ENCODE results near the gene PCDHB16. TPM values are rescaled to one million over a fixed set of nuclear protein-coding genes. Genes with fewer than 3 reads are reported as not detected.
A peak's percentile ranks its signal among the peaks of the same experiment; 100 is the strongest.
"Not testable (repeated sequence)": the region's sequence is repeated elsewhere in the genome, so short reads cannot be mapped to it uniquely, and the experiment has no call there.

The PCDHB16 gene
- total RNA-seq, 1 experiment from 2014 or later: 0.04 TPM

GRCh38 chr5:141210849-141211248, 28.7 kb downstream of the PCDHB16 start:
- H3K4me1 ChIP-seq (ENCODE audit: low read length); H3K36me3 ChIP-seq (ENCODE audit: insufficient read depth, low read length); H3K9me2 ChIP-seq (replicated peaks; ENCODE audit: insufficient read depth, low read length); DNase-seq; H3K4me3 ChIP-seq (ENCODE audit: low read length); H3K27me3 ChIP-seq (ENCODE audit: low read length); H3K9me3 ChIP-seq (ENCODE audit: low read length); H3K4me2 ChIP-seq (ENCODE audit: low read depth, low read length, poor library complexity, severe bottlenecking); H3K79me2 ChIP-seq (ENCODE audit: low read length); H3K9ac ChIP-seq (ENCODE audit: low read length); H3K27ac ChIP-seq (ENCODE audit: low read length); H4K20me1 ChIP-seq (ENCODE audit: insufficient read depth, low read depth, low read length); H2AFZ ChIP-seq (ENCODE audit: low read length): not testable (repeated sequence)

GRCh38 chr5:141213656-141214339, 31.6 kb downstream of the PCDHB16 start, which contains the start of gene PCDHB13:
TSS of gene PCDHB13 (plus strand) at chr5:141213919. CDS start at chr5:141214124, 205 bp downstream.
- H2AFZ ChIP-seq (ENCODE audit: low read length); H3K4me1 ChIP-seq (ENCODE audit: low read length); H3K9me2 ChIP-seq (replicated peaks; ENCODE audit: insufficient read depth, low read length); H3K4me2 ChIP-seq (ENCODE audit: low read depth, low read length, poor library complexity, severe bottlenecking); H4K20me1 ChIP-seq (ENCODE audit: insufficient read depth, low read depth, low read length); H3K27me3 ChIP-seq (ENCODE audit: low read length); H3K36me3 ChIP-seq (ENCODE audit: insufficient read depth, low read length); H3K27ac ChIP-seq (ENCODE audit: low read length); H3K9ac ChIP-seq (ENCODE audit: low read length); H3K9me3 ChIP-seq (ENCODE audit: low read length); H3K4me3 ChIP-seq (ENCODE audit: low read length); H3K79me2 ChIP-seq (ENCODE audit: low read length): not testable (repeated sequence)
- peak; percentile 76 for DNase-seq

GRCh38 chr5:141214583-141214982, 32.4 kb downstream of the PCDHB16 start:
- H3K4me2 ChIP-seq (ENCODE audit: low read depth, low read length, poor library complexity, severe bottlenecking); H3K36me3 ChIP-seq (ENCODE audit: insufficient read depth, low read length); H3K27ac ChIP-seq (ENCODE audit: low read length); H2AFZ ChIP-seq (ENCODE audit: low read length); H3K4me1 ChIP-seq (ENCODE audit: low read length); H4K20me1 ChIP-seq (ENCODE audit: insufficient read depth, low read depth, low read length); DNase-seq; H3K9ac ChIP-seq (ENCODE audit: low read length); H3K9me2 ChIP-seq (replicated peaks; ENCODE audit: insufficient read depth, low read length); H3K27me3 ChIP-seq (ENCODE audit: low read length); H3K9me3 ChIP-seq (ENCODE audit: low read length); H3K79me2 ChIP-seq (ENCODE audit: low read length); H3K4me3 ChIP-seq (ENCODE audit: low read length): not testable (repeated sequence)

GRCh38 chr5:141215504-141215903, 33.3 kb downstream of the PCDHB16 start:
- H4K20me1 ChIP-seq (ENCODE audit: insufficient read depth, low read depth, low read length); H3K79me2 ChIP-seq (ENCODE audit: low read length); H3K9ac ChIP-seq (ENCODE audit: low read length); DNase-seq; H3K4me1 ChIP-seq (ENCODE audit: low read length); H3K27me3 ChIP-seq (ENCODE audit: low read length); H3K9me3 ChIP-seq (ENCODE audit: low read length); H3K4me3 ChIP-seq (ENCODE audit: low read length); H3K9me2 ChIP-seq (replicated peaks; ENCODE audit: insufficient read depth, low read length); H3K36me3 ChIP-seq (ENCODE audit: insufficient read depth, low read length); H2AFZ ChIP-seq (ENCODE audit: low read length); H3K4me2 ChIP-seq (ENCODE audit: low read depth, low read length, poor library complexity, severe bottlenecking); H3K27ac ChIP-seq (ENCODE audit: low read length): not testable (repeated sequence)

- H3K4me3 ChIP-seq (ENCODE audit: low read length); H3K9me2 ChIP-seq (replicated peaks; ENCODE audit: insufficient read depth, low read length); H4K20me1 ChIP-seq (ENCODE audit: insufficient read depth, low read depth, low read length); H3K4me1 ChIP-seq (ENCODE audit: low read length); DNase-seq; H2AFZ ChIP-seq (ENCODE audit: low read length); H3K9me3 ChIP-seq (ENCODE audit: low read length); H3K4me2 ChIP-seq (ENCODE audit: low read depth, low read length, poor library complexity, severe bottlenecking); H3K36me3 ChIP-seq (ENCODE audit: insufficient read depth, low read length); H3K9ac ChIP-seq (ENCODE audit: low read length); H3K27me3 ChIP-seq (ENCODE audit: low read length); H3K79me2 ChIP-seq (ENCODE audit: low read length); H3K27ac ChIP-seq (ENCODE audit: low read length): not testable (repeated sequence)
Measured at GRCh38 chr5:141216035-141216434, 33.8 kb downstream of the PCDHB16 start.

GRCh38 chr5:141223112-141223783, 41.1 kb downstream of the PCDHB16 start, which contains the start of gene PCDHB14:
TSS of gene PCDHB14 (plus strand) at chr5:141223343. CDS start at chr5:141223506, 163 bp downstream.
- Histone ChIP-seq H3K36me3 (ENCODE audit: insufficient read depth, low read length) (no peaks in the 10 kb centered on the region), H3K9me3 (ENCODE audit: low read length) (no peaks in the 10 kb centered on the region), H3K9me2 (replicated peaks; ENCODE audit: insufficient read depth, low read length) (no peaks in the 10 kb centered on the region), H3K27me3 (ENCODE audit: low read length) (0 out of 2 replicates have a peak, but pooled peaks cover 2% of the 10 kb centered on the region), H3K79me2 (ENCODE audit: low read length) (no peaks in the 10 kb centered on the region), H2AFZ (ENCODE audit: low read length) (peak within 1 kb of the TSS; percentile 88), H3K4me1 (ENCODE audit: low read length) (peaks cover 13% of the 10 kb centered on the region), H3K27ac (ENCODE audit: low read length) (no peak within 1 kb of the TSS), H3K4me3 (ENCODE audit: low read length) (peak within 1 kb of the TSS; percentile 66), H3K4me2 (ENCODE audit: low read depth, low read length, poor library complexity, severe bottlenecking) (peak within 1 kb of the TSS; percentile 74), H3K9ac (ENCODE audit: low read length) (peak within 1 kb of the TSS; percentile 69), H4K20me1 (ENCODE audit: insufficient read depth, low read depth, low read length) (no peaks in the 10 kb centered on the region)
- peak; percentile 87 for DNase-seq

GRCh38 chr5:141224844-141225243, 42.7 kb downstream of the PCDHB16 start:
- H3K36me3 ChIP-seq (ENCODE audit: insufficient read depth, low read length); H4K20me1 ChIP-seq (ENCODE audit: insufficient read depth, low read depth, low read length); H3K4me2 ChIP-seq (ENCODE audit: low read depth, low read length, poor library complexity, severe bottlenecking); H3K27me3 ChIP-seq (ENCODE audit: low read length); H3K9me2 ChIP-seq (replicated peaks; ENCODE audit: insufficient read depth, low read length); DNase-seq; H3K79me2 ChIP-seq (ENCODE audit: low read length); H2AFZ ChIP-seq (ENCODE audit: low read length); H3K27ac ChIP-seq (ENCODE audit: low read length); H3K9ac ChIP-seq (ENCODE audit: low read length); H3K9me3 ChIP-seq (ENCODE audit: low read length); H3K4me3 ChIP-seq (ENCODE audit: low read length): not testable (repeated sequence)
- H3K4me1 ChIP-seq (ENCODE audit: low read length): peaks cover 13% of the 10 kb centered on the region

- not testable (repeated sequence) for H3K4me2 ChIP-seq (ENCODE audit: low read depth, low read length, poor library complexity, severe bottlenecking)
Measured at GRCh38 chr5:141225421-141225820, 43.2 kb downstream of the PCDHB16 start.

More at GRCh38 chr5:141225421-141225820, 43.2 kb downstream of the PCDHB16 start:
- H3K9me3 ChIP-seq (ENCODE audit: low read length); H4K20me1 ChIP-seq (ENCODE audit: insufficient read depth, low read depth, low read length); H3K9ac ChIP-seq (ENCODE audit: low read length); H3K79me2 ChIP-seq (ENCODE audit: low read length); H3K4me3 ChIP-seq (ENCODE audit: low read length); H2AFZ ChIP-seq (ENCODE audit: low read length); H3K27ac ChIP-seq (ENCODE audit: low read length); DNase-seq; H3K36me3 ChIP-seq (ENCODE audit: insufficient read depth, low read length); H3K9me2 ChIP-seq (replicated peaks; ENCODE audit: insufficient read depth, low read length); H3K27me3 ChIP-seq (ENCODE audit: low read length): not testable (repeated sequence)
- peaks cover 13% of the 10 kb centered on the region for H3K4me1 ChIP-seq (ENCODE audit: low read length)

Measured in Karpas-422 (cell line).